ENCODE results near the gene SNRNP48.

SNRNP48 gene

GRCh38 chr6:7604003-7604402, 14.0 kb downstream of the SNRNP48 start:
- no peak for FAIRE-seq

GRCh38 chr6:7604506-7604905, 14.5 kb downstream of the SNRNP48 start:
- no peak for FAIRE-seq

- peak; percentile 91 for FAIRE-seq
Observed at GRCh38 chr6:7615611-7616383, 25.8 kb downstream of the SNRNP48 start.

GRCh38 chr6:7617801-7618764, 28.1 kb downstream of the SNRNP48 start:
- no peak for FAIRE-seq

- FAIRE-seq = no peak
Observed at GRCh38 chr6:7621761-7622160, 31.8 kb downstream of the SNRNP48 start.

GRCh38 chr6:7624796-7625710, 35.1 kb downstream of the SNRNP48 start:
- FAIRE-seq = no peak

GRCh38 chr6:7628479-7628878, 38.5 kb downstream of the SNRNP48 start:
- no peak for FAIRE-seq

GRCh38 chr6:7628909-7629308, 38.9 kb downstream of the SNRNP48 start:
- FAIRE-seq = no peak

- FAIRE-seq = no peak
Observed at GRCh38 chr6:7629321-7629720, 39.3 kb downstream of the SNRNP48 start.

- no peak for FAIRE-seq
Observed at GRCh38 chr6:7630792-7631191, 40.8 kb downstream of the SNRNP48 start.

GRCh38 chr6:7631466-7631865, 41.5 kb downstream of the SNRNP48 start:
- no peak for FAIRE-seq

GRCh38 chr6:7632501-7633290, 42.7 kb downstream of the SNRNP48 start:
- FAIRE-seq = no peak

- FAIRE-seq = no peak
Observed at GRCh38 chr6:7633361-7633760, 43.4 kb downstream of the SNRNP48 start.

- no peak for FAIRE-seq
Observed at GRCh38 chr6:7636151-7636550, 46.2 kb downstream of the SNRNP48 start.

GRCh38 chr6:7637533-7637932, 47.5 kb downstream of the SNRNP48 start:
- no peak for FAIRE-seq

- no peak for FAIRE-seq
Observed at GRCh38 chr6:7639427-7639826, 49.4 kb downstream of the SNRNP48 start.

GRCh38 chr6:7640016-7640415, 50.0 kb downstream of the SNRNP48 start:
- no peak for FAIRE-seq

GRCh38 chr6:7640607-7641577, 50.9 kb downstream of the SNRNP48 start:
- FAIRE-seq = no peak

GRCh38 chr6:7642791-7643190, 52.8 kb downstream of the SNRNP48 start:
- FAIRE-seq = no peak

- FAIRE-seq = no peak
Observed at GRCh38 chr6:7644417-7644816, 54.4 kb downstream of the SNRNP48 start.

- no peak for FAIRE-seq
Observed at GRCh38 chr6:7646394-7646793, 56.4 kb downstream of the SNRNP48 start.
